Heart left ventricle (tissue), 13 donors: ENCODE results near the gene SOWAHD.

ENCODE experiments used
- POLR2A ChIP-seq, 2 donors: fragments of 450-650 bp; IDR thresholded peaks; one replicate each; pipeline ENCODE4 v1.6.1; 2017; ENCODE audit warnings: antibody characterized with exemption in 2 of 2, mild to moderate bottlenecking in 2 of 2, moderate library complexity in 2 of 2
- TF ChIP-seq, protein P1 (sequence below), 12 donors: fragments of 200-600 bp; sonication (generic) in 4 of 12; IDR thresholded peaks; one replicate each; pipeline versions ENCODE4 v1.5.0 to v1.8.0; 2018 to 2022; ENCODE audit warnings: antibody characterized with exemption in 12 of 12, mild to moderate bottlenecking in 5 of 12
- donor health status: ischemic (EF 13 %, LVEDD 7.1; RV severe dilation, severe dysfunction).
- donor health status: DM: no; HTN: yes; CAD: no.
- donor health status: DM: no; HTN: no; CAD: no.
- donor health status: ischemic (EF 25% LVEDD 6.9; RV normal size, moderate dysfunction).
- donor health status: ischemic (EF 25% LVEDD 5.7; RV mildly dilated, moderate dysfunction).
- donor health status: ischemic (EF 35%, LVEDD 5.7; RV mildly dilated, moderate dysfunction).
- donor health status: nonischemic (EF 11% LVEDD 7.7; RV severe dilation, severe dysfunction).
- donor health status: DM: yes; HTN: yes; CAD: no.
- donor health status: PGD.
- donor health status: ischemic (EF 29% LVEDD 5.4; RV normal size, mild dysfunction).
- donor health status: nonischemic (EF 23%, LVEDD 6.1; RV moderate dilation, normal function).

DNA sequence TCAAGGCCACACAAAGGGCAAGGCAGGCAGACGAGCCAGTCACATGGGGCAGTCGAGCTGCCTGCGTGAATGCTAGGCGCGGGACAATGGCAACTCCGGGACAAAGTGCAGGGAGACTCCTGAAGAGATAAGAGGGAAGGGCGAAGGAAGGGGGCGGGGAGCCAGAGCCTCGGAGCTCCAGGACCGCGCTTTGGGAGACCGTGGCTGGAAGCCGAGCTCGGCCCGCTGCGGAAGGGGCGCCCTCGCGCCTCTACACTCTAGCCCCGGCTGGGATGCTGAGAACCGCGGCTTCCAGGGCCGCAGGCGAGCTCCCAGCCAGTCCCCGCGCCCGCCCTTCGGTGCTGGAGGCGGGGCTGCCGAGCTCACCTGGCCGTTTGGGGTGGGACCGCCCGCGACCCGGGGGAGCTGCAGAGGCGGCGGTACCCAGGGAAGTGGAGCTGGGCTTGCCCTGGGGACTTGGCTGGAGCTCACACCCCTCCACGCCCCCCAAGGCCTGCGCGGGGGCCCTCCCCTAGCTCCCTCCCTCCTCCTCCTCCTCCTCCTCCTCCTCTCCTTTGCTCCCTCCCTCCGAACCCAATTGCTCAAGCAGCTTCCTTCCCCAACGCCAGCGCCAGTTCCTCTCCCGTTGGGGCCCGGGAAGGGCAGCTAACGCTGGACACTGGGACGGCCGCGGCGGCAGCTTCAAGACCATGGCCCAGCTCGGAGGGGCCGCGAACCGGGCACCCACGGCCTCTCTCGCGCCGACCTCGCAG is at the start of gene SOWAHD:
- TF ChIP-seq, protein P1, sequence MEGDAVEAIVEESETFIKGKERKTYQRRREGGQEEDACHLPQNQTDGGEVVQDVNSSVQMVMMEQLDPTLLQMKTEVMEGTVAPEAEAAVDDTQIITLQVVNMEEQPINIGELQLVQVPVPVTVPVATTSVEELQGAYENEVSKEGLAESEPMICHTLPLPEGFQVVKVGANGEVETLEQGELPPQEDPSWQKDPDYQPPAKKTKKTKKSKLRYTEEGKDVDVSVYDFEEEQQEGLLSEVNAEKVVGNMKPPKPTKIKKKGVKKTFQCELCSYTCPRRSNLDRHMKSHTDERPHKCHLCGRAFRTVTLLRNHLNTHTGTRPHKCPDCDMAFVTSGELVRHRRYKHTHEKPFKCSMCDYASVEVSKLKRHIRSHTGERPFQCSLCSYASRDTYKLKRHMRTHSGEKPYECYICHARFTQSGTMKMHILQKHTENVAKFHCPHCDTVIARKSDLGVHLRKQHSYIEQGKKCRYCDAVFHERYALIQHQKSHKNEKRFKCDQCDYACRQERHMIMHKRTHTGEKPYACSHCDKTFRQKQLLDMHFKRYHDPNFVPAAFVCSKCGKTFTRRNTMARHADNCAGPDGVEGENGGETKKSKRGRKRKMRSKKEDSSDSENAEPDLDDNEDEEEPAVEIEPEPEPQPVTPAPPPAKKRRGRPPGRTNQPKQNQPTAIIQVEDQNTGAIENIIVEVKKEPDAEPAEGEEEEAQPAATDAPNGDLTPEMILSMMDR (IDR thresholded peaks at IDR 0.05), result no peak
- no peak for TF ChIP-seq POLR2A (IDR thresholded peaks at IDR 0.05)
